NCI-H446 treated with DMSO at 0.1 percent for 48 hours (cell line): ENCODE results near the gene KANSL1.

Source experiments
- DNase-seq: peaks from one replicate; lab custom pipeline; 2025; lab: John Stamatoyannopoulos, UW

KANSL1 gene

DNA sequence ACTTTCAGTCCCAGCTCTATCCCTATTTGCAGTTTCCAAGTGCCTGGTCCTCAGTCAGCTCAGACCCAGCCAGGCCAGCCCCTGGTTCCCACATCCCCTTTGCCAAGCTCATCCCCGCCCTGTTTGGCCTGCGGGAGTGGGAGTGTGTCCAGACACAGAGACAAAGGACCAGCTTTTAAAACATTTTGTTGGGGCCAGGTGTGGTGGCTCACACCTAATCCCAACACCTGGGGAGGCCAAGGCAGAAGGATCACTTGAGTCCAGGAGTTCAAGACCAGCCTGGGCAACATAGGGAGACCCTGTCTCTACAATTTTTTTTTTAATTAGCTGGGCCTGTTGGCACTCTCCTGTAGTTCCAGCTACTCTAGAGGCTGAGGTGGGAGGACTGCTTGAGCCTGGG lies 192.5 kb downstream of the KANSL1 start:
- no peak for DNase-seq

GRCh38 chr17:46000292-46000691 lies 192.9 kb downstream of the KANSL1 start:
- no peak for DNase-seq

- no peak for DNase-seq
These were observed 193.3 kb downstream of the KANSL1 start for GRCh38 chr17:45999900-46000290.

- no peak for DNase-seq
These were observed 194.0 kb downstream of the KANSL1 start, which contains the start of gene STH for GRCh38 chr17:45998987-45999899. STH (plus strand) TSS chr17:45999250; CDS start chr17:45999280, 30 bp downstream.

DNA sequence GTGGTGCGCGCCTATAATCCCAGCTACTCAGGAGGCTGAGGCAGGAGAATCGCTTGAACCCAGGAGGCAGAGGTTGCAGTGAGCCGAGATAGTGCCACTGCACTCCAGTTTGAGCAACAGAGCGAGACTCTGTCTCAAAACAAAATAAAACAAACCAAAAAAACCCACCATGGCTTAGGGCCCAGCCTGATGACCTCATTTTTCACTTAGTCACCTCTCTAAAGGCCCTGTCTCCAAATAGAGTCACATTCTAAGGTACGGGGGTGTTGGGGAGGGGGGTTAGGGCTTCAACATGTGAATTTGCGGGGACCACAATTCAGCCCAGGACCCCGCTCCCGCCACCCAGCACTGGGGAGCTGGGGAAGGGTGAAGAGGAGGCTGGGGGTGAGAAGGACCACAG lies 195.6 kb downstream of the KANSL1 start:
- DNase-seq = no peak

DNA sequence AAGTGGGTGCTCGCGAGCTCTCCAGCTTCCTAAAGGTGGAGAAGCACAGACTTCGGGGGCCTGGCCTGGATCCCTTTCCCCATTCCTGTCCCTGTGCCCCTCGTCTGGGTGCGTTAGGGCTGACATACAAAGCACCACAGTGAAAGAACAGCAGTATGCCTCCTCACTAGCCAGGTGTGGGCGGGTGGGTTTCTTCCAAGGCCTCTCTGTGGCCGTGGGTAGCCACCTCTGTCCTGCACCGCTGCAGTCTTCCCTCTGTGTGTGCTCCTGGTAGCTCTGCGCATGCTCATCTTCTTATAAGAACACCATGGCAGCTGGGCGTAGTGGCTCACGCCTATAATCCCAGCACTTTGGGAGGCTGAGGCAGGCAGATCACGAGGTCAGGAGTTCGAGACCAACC lies 196.1 kb downstream of the KANSL1 start:
- no peak for DNase-seq

GRCh38 chr17:45996282-45996937 lies 196.8 kb downstream of the KANSL1 start:
- DNase-seq = no peak

- no peak for DNase-seq
These were observed 197.5 kb downstream of the KANSL1 start for GRCh38 chr17:45995627-45996270.

GRCh38 chr17:45994987-45995386 lies 198.2 kb downstream of the KANSL1 start:
- DNase-seq = no peak

GRCh38 chr17:45993962-45994627 lies 199.1 kb downstream of the KANSL1 start:
- no peak for DNase-seq

DNA sequence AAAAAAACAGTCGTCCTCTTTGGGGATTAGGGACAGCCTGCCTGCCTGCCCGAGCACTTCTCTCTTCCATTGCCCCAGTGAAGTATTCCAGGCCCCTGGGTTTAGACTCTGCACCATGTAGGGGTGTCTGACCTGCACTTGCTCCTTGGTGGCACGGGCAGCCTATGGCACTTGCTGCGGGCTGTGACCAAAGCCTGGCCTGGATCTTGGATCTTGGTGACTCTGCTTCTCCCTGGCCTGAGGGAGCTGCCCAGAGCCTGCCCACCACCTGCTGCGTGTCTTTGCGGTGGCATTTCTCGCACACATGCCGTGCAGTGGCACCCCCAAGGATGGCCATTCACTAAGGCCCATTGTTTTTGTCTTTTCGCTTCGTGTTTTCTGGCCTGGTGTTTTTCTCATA lies 200.3 kb downstream of the KANSL1 start:
- no peak for DNase-seq

DNA sequence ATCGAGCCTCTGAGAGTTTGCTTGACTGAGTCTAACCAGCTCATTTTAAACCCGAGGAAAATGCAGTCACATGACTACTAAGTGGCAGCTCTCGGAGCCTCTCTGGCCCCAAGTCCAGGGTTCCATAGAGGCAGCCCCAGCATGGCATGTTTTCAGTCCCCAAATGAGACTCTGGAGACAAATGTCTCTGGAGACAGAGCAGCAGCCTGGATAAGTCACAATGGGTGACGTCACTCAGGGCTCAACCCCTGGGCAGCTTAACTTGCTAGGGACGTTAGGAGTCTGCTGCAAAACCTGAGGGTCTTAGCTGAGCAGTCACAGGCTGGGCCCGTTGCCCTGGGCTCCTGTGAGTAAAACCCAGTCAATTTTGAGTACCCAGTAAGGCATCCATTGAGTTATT lies 201.1 kb downstream of the KANSL1 start:
- no peak for DNase-seq

- no peak for DNase-seq
These were observed 201.9 kb downstream of the KANSL1 start for GRCh38 chr17:45991341-45991740.

DNA sequence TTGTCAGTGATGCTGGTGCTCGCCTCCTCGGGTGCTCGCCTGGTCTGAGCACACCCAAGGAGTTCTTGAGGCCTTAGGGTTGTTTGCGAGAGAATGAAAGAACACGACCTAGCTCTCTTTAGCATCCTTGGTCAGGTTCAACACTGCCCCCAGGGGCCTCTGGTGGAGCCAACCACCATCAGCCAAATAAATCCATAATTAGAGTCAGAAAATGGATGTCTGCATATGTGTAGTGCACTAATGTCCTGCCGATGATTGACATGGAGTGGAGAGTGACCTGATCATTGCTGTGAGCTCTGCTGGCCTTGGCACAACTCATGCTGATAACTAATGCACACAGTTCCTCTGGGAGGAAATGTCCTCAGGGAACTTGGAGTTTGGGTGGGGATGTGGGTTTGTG lies 202.3 kb downstream of the KANSL1 start:
- no peak for DNase-seq

GRCh38 chr17:45989759-45990158 lies 203.5 kb downstream of the KANSL1 start:
- DNase-seq = no peak

- no peak for DNase-seq
These were observed 205.5 kb downstream of the KANSL1 start for GRCh38 chr17:45987706-45988105.

DNA sequence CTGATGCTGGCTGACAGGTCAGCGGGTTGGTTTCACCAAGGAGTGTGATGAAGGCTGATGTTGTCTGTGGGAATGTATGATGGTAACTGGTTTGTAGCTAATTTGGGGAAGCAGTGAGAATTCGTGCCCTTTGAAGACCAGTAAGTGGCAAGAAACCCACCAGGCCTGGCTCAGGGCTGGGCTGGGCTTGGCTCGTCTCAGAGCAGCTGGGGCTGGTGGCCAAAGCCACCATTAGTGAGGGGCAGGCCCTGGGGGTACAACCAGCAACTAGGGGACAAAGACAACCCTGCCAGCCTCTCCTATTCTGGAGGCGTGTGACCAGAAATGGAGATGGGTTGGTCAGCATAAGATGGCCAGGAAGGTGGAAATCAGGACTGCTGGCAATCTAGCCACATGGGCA lies 207.2 kb downstream of the KANSL1 start:
- no peak for DNase-seq

GRCh38 chr17:45985447-45985846 lies 207.8 kb downstream of the KANSL1 start:
- no peak for DNase-seq

DNA sequence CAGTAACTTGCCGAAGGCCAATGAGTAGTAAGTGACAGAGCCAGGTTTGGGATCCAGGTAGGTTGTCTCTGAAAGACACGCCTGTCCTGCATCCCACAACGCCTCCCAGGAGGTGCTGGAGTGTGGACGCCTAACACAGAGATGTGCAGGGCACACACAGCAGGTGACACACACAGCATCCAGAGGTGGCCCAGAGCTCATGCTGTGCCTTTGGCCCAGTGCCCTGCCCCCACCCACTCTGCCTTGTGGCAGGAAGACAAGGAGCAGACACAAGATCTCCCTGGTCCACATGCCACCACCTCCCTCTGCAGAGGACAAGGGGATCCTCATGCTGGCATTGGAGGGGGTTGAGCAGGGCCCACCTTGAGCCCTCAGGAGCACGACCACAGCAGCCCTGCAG lies 208.9 kb downstream of the KANSL1 start:
- no peak for DNase-seq

DNA sequence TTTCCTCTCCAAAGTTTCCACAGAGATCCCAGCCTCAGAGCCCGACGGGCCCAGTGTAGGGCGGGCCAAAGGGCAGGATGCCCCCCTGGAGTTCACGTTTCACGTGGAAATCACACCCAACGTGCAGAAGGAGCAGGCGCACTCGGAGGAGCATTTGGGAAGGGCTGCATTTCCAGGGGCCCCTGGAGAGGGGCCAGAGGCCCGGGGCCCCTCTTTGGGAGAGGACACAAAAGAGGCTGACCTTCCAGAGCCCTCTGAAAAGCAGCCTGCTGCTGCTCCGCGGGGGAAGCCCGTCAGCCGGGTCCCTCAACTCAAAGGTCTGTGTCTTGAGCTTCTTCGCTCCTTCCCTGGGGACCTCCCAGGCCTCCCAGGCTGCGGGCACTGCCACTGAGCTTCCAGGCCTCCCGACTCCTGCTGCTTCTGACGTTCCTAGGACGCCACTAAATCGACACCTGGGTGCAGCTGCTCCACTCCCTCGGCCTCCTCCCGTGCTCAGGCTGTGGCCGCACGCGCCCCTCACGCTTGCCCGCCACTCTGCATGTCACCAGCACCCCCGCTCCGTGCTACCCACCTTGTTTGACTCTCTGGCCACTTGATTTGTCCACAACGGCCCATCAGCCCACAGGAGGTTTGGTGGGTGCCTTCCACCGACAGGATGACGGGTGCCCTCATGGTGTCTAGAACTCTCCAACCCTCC lies 209.5 kb downstream of the KANSL1 start:
- no peak for DNase-seq

GRCh38 chr17:45982791-45983613 lies 210.2 kb downstream of the KANSL1 start:
- DNase-seq = no peak
